HCT116 (cell line): ENCODE results near the gene VWA3B. TPM values are rescaled to one million over a fixed set of nuclear protein-coding genes. Genes with fewer than 3 reads are reported as not detected.

ENCODE experiments used
- ATAC-seq: fragments of 200-7000 bp; cut with Tn5 transposase; 2 replicates; pipeline ENCODE4 v1.9.1; 2020; ENCODE audit warnings: mild to moderate bottlenecking, moderate library complexity
- BruUV-seq: library from RNA; stranded (reverse); fragments of 400-500 nt; replicated peaks from 2 replicates; lab custom pipeline; 2021; lab: Mats Ljungman, UMichigan
- CTCF ChIA-PET: fragments of 300-600 bp; sonication (Branson Sonifier 250); formaldehyde crosslinking; loops from one replicate; lab custom pipeline; 2021; ENCODE audit warnings: antibody characterized with exemption; lab: Charles Lee
- POLR2A ChIA-PET: fragments of 300-600, 350-600 bp; sonication (Branson Sonifier 250); formaldehyde crosslinking; loops from one replicate; lab custom pipeline; 2021; ENCODE audit warnings: antibody characterized with exemption; lab: Charles Lee
- RAD21 ChIA-PET, 2 experiments: fragments of 300-600 bp; sonication (Branson Sonifier 250); formaldehyde crosslinking; loops; one replicate each; lab custom pipeline; 2023; ENCODE audit warnings: low total read pairs in 2 of 2; ENCODE audit not compliant: uncharacterized antibody in 2 of 2, unreplicated experiment in 2 of 2, low non-redundant PET in 1 of 2; lab: Charles Lee
- DNase-seq: peaks from one replicate; pipeline ENCODE4 v3.0.0-alpha.2; 2010; ENCODE audit warnings: low read depth, low spot score
- H2AFZ ChIP-seq: fragments of 200-600 bp; shearing (Covaris generic), sonication (generic); 2 replicates; pipeline ENCODE4 v1.6.1; 2017; ENCODE audit warnings: low read depth, mixed run types, mixed read lengths, antibody characterized with exemption, low read length; ENCODE audit not compliant: poor library complexity, severe bottlenecking
- H3K27ac ChIP-seq: 2 replicates; pipeline ENCODE4 v1.5.1; 2012; ENCODE audit warnings: low read depth, low read length
- H3K27me3 ChIP-seq: fragments of 200-600 bp; sonication (generic); 2 replicates; pipeline ENCODE4 v1.6.1; 2016; ENCODE audit warnings: mixed run types, low read length, mixed read lengths; ENCODE audit not compliant: insufficient read depth
- H3K36me3 ChIP-seq, 2 experiments: fragments of 200-500 bp in 1 of 2; fragments of 200-600 bp in 1 of 2; sonication (Bioruptor generic) in 1 of 2; sonication (generic) in 1 of 2; 2 replicates each; pipeline versions ENCODE4 v1.5.1 to v1.6.1; 2014 to 2016; ENCODE audit warnings: low read length in 2 of 2, inconsistent platforms in 1 of 2, mixed read lengths in 1 of 2, mixed run types in 1 of 2; ENCODE audit not compliant: insufficient read depth in 2 of 2, control insufficient read depth in 1 of 2
- H3K4me1 ChIP-seq, 2 experiments: fragments of 200-600 bp in 1 of 2; sonication (generic) in 1 of 2; 2 replicates each; pipeline versions ENCODE4 v1.5.1 to v1.6.1; 2012 to 2017; ENCODE audit warnings: low read length in 2 of 2, inconsistent platforms in 1 of 2, mild to moderate bottlenecking in 1 of 2, mixed read lengths in 1 of 2, mixed run types in 1 of 2, moderate library complexity in 1 of 2; ENCODE audit not compliant: insufficient read depth in 2 of 2, control insufficient read depth in 1 of 2
- H3K4me2 ChIP-seq: fragments of 200-600 bp; sonication (generic); 2 replicates; pipeline ENCODE4 v1.6.1; 2017; ENCODE audit warnings: mixed run types, low read length, mixed read lengths
- H3K4me3 ChIP-seq, 2 experiments: fragments of 200-600 bp in 1 of 2; sonication (generic) in 1 of 2; replicated peaks in 1 of 2; 2 replicates each; pipeline ENCODE4 v1.5.1; 2011 to 2016; ENCODE audit warnings: low read length in 2 of 2, control low read depth in 1 of 2, low read depth in 1 of 2, mild to moderate bottlenecking in 1 of 2, mixed read lengths in 1 of 2, mixed run types in 1 of 2
- H3K79me2 ChIP-seq: fragments of 200-600 bp; sonication (generic); 2 replicates; pipeline ENCODE4 v1.6.1; 2017; ENCODE audit warnings: mild to moderate bottlenecking, mixed run types, low read length, moderate library complexity, mixed read lengths; ENCODE audit not compliant: insufficient read depth
- H3K9ac ChIP-seq: fragments of 200-600 bp; sonication (generic); 2 replicates; pipeline ENCODE4 v1.6.1; 2016; ENCODE audit warnings: low read length, mixed read lengths
- H3K9me2 ChIP-seq: fragments of 200-600 bp; sonication (generic), shearing (Covaris generic); 2 replicates; pipeline ENCODE4 v1.6.1; 2017; ENCODE audit warnings: mixed run types, mild to moderate bottlenecking, moderate library complexity; ENCODE audit not compliant: insufficient read depth
- H3K9me3 ChIP-seq, 2 experiments: fragments of 200-500 bp in 1 of 2; fragments of 200-600 bp in 1 of 2; sonication (Bioruptor generic) in 1 of 2; sonication (generic) in 1 of 2; 2 replicates each; pipeline ENCODE4 v1.6.1; 2014 to 2017; ENCODE audit warnings: low read length in 2 of 2, mixed read lengths in 2 of 2, inconsistent platforms in 1 of 2, low read depth in 1 of 2, mild to moderate bottlenecking in 1 of 2, mixed run types in 1 of 2, moderate library complexity in 1 of 2; ENCODE audit not compliant: control insufficient read depth in 1 of 2, insufficient read depth in 1 of 2
- H4K20me1 ChIP-seq: fragments of 200-600 bp; sonication (generic), shearing (Covaris generic); 2 replicates; pipeline ENCODE4 v1.6.1; 2017; ENCODE audit warnings: mixed run types, mild to moderate bottlenecking, moderate library complexity; ENCODE audit not compliant: insufficient read depth
- REST ChIP-seq: IDR thresholded peaks from 2 replicates; pipeline ENCODE4 v1.6.1; 2012; ENCODE audit warnings: low read depth
- intact Hi-C: fragments of 100-400 bp; cut with micrococcal nuclease; formaldehyde crosslinking; loops from 2 replicates; pipeline ENCODE4 v1.10.0; 2022
- total RNA-seq: library from RNA; stranded (reverse); gene quantifications from one replicate; pipeline ENCODE4 v1.2.1, GENCODE V29; 2021; ENCODE audit not compliant: unreplicated experiment

VWA3B gene
- total RNA-seq, 1 experiment from 2014 or later: 0.47 TPM

- H3K27me3 ChIP-seq: no peaks in the 10 kb centered on the region
- no peak for DNase-seq
These were observed 221.6 kb downstream of the VWA3B start for GRCh38 chr2:98308532-98308931.

More at GRCh38 chr2:98308532-98308931, 221.6 kb downstream of the VWA3B start:
- no peak for ATAC-seq
- BruUV-seq: no TSS peak
- Histone ChIP-seq H3K4me2 (no peak overlapping the region), H3K4me3 (no peak overlapping the region), H3K36me3 (no peaks in the 10 kb centered on the region), H3K4me1 (no peaks in the 10 kb centered on the region), H3K9me2 (no peaks in the 10 kb centered on the region), H3K27ac (no peak overlapping the region), H3K9me3 (no peaks in the 10 kb centered on the region), H2AFZ (no peak overlapping the region), H3K79me2 (no peaks in the 10 kb centered on the region), H3K9ac (no peak overlapping the region), H4K20me1 (no peaks in the 10 kb centered on the region)
- intact Hi-C loops: no loop called here
- ChIA-PET RAD21 (no interaction called here), CTCF (no interaction called here), POLR2A (no interaction called here)
- TF ChIP-seq REST: no peak
